22Rv1 (cell line): Measurements from ENCODE around the gene SLC35F1.

ENCODE experiments used
- ZFX ChIP-seq: fragments of 450-650 bp; IDR thresholded peaks from 2 replicates; pipeline ENCODE4 v1.6.1; 2017; ENCODE audit warnings: antibody characterized with exemption, borderline replicate concordance
- TF ChIP-seq, protein P1 (sequence below): fragments of 450-650 bp; IDR thresholded peaks from 2 replicates; pipeline ENCODE4 v1.5.1; 2017; ENCODE audit warnings: mild to moderate bottlenecking

DNA sequence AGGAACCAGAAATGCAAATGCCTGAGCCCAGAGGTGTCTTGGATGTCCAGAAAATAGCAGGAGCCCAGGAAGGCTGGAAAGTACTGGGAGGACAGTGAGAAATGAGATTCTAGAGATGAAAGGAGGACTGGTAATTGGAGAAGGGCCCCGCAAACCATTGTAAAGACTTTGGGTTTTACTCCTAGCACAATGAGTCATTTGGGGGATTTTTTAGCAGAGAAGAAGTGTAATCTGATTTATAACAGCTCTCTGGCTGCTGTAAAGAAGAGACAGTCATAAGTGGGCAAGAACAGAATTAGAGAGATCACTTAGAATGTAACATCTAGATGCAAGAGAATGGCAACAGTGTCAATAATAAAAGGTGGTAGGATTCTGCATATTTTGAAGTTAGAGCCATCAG lies 40.2 kb downstream of the SLC35F1 start:
- TF ChIP-seq, protein P1, sequence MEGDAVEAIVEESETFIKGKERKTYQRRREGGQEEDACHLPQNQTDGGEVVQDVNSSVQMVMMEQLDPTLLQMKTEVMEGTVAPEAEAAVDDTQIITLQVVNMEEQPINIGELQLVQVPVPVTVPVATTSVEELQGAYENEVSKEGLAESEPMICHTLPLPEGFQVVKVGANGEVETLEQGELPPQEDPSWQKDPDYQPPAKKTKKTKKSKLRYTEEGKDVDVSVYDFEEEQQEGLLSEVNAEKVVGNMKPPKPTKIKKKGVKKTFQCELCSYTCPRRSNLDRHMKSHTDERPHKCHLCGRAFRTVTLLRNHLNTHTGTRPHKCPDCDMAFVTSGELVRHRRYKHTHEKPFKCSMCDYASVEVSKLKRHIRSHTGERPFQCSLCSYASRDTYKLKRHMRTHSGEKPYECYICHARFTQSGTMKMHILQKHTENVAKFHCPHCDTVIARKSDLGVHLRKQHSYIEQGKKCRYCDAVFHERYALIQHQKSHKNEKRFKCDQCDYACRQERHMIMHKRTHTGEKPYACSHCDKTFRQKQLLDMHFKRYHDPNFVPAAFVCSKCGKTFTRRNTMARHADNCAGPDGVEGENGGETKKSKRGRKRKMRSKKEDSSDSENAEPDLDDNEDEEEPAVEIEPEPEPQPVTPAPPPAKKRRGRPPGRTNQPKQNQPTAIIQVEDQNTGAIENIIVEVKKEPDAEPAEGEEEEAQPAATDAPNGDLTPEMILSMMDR: no peak
- TF ChIP-seq ZFX: no peak
